Kidney epithelial cell (primary cell): ENCODE measurements around the gene MLEC. TPM values are rescaled to one million over a fixed set of nuclear protein-coding genes. Genes with fewer than 3 reads are reported as not detected.

Experiments
- DNase-seq: peaks from one replicate; pipeline ENCODE4 v3.0.0-alpha.2; 2010; ENCODE audit warnings: low read depth
- H3K27me3 ChIP-seq: 2 replicates; pipeline ENCODE4 v1.6.0; 2011; ENCODE audit warnings: low read length; ENCODE audit not compliant: control insufficient read depth, insufficient read depth
- H3K36me3 ChIP-seq: 2 replicates; pipeline ENCODE4 v1.5.1; 2011; ENCODE audit warnings: low read length; ENCODE audit not compliant: control insufficient read depth, insufficient read depth
- H3K4me3 ChIP-seq: 2 replicates; pipeline ENCODE4 v1.5.1; 2011; ENCODE audit warnings: low read depth, mild to moderate bottlenecking, control low read depth, low read length
- total RNA-seq: library from RNA; depleted of rRNA; stranded (reverse); fragments of >200 nt; gene quantifications from 2 replicates; pipeline ENCODE4 v1.2.3, GENCODE V29; 2015
- TF ChIP-seq, protein P1 (sequence below): IDR thresholded peaks from 2 replicates; pipeline ENCODE4 v1.5.1; 2011; ENCODE audit warnings: mild to moderate bottlenecking, moderate library complexity, low read length, control low read depth, inconsistent platforms; ENCODE audit not compliant: insufficient read depth, poor library complexity, severe bottlenecking

Gene MLEC
- total RNA-seq, 1 donor from 2014 or later, result 82.3 TPM

- Histone ChIP-seq H3K36me3 (peaks cover 2% of the 10 kb centered on the region), H3K27me3 (no peaks in the 10 kb centered on the region), H3K4me3 (no peak overlapping the region)
- TF ChIP-seq, protein P1, sequence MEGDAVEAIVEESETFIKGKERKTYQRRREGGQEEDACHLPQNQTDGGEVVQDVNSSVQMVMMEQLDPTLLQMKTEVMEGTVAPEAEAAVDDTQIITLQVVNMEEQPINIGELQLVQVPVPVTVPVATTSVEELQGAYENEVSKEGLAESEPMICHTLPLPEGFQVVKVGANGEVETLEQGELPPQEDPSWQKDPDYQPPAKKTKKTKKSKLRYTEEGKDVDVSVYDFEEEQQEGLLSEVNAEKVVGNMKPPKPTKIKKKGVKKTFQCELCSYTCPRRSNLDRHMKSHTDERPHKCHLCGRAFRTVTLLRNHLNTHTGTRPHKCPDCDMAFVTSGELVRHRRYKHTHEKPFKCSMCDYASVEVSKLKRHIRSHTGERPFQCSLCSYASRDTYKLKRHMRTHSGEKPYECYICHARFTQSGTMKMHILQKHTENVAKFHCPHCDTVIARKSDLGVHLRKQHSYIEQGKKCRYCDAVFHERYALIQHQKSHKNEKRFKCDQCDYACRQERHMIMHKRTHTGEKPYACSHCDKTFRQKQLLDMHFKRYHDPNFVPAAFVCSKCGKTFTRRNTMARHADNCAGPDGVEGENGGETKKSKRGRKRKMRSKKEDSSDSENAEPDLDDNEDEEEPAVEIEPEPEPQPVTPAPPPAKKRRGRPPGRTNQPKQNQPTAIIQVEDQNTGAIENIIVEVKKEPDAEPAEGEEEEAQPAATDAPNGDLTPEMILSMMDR, result no peak
- no peak for DNase-seq
These were observed 19.1 kb downstream of the MLEC start for GRCh38 chr12:120706029-120706428.

DNA sequence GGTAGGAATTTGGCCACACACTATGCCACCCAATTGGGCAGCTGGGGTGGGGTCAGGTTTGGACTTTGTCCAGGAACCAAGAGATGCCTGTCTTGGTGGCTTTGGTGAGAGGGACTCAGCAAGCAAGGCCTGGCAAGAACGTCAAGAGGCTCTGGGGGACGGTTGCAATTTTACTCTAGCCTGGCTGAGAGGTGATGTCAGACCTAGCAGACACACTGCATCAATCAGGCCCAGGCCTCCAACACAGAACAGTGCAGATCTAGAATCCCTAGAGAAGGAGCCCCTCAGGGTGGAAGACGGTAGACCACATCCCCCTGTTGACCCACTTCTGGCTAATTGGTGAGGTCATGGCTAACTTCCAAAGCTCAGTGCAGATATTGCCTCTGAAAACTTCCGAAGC, 21.7 kb downstream of the MLEC start:
- TF ChIP-seq, protein P1, result no peak
- no peak overlapping the region for H3K4me3 ChIP-seq
- DNase-seq, result no peak
- H3K36me3 ChIP-seq, result no peaks in the 10 kb centered on the region
- H3K27me3 ChIP-seq, result no peaks in the 10 kb centered on the region

DNA sequence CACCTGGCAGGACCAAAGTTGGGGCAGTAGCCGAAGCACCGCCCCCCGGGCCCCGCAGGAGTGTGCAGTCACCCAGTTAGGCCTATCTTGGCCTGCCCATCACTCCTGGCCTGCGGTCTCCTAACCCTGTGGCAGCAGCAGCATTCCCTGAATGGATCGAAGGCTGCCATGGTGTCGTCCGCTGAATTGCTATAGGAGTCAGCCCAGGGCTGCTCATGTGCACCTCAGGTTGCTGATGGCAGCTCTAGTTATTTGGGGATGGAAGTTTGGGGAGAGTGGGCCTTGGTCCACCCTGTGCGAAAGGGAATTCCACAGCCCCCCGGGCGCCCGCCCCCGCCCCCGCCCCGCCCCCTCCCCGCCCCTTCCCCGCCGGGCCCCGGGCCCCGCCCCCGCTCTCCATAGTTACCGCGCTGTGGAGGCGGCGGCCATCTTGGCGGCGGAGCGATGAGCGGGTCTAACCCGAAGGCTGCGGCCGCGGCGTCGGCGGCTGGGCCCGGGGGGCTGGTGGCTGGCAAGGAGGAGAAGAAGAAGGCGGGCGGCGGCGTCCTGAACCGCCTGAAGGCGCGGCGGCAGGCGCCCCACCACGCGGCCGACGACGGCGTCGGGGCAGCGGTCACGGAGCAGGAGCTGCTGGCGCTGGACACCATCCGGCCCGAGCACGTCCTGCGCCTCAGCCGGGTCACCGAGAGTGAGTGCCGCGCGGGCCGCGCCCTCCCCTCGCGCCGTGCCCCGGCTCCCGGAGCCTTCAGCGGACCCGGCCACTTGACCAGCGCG, 23.3 kb downstream of the MLEC start, which contains the start of gene UNC119B:
Gene UNC119B, plus strand, starts transcription at position 428 of the 774 bp plus-strand sequence. Its CDS starts 17 bp downstream, at position 445.
- DNase-seq, result no peak

GRCh38 chr12:120710805-120711296, 23.9 kb downstream of the MLEC start:
- TF ChIP-seq, protein P1, result no peak
- Histone ChIP-seq H3K36me3 (peaks cover 3% of the 10 kb centered on the region), H3K27me3 (no peaks in the 10 kb centered on the region), H3K4me3 (peak overlapping the region; percentile 80)
- no peak for DNase-seq

More for the DNA sequence above, 23.3 kb downstream of the MLEC start, which contains the start of gene UNC119B:
- TF ChIP-seq, protein P1, result no peak
- Histone ChIP-seq H3K36me3 (peaks cover 2% of the 10 kb centered on the region), H3K4me3 (peak within 1 kb of the TSS; percentile 80), H3K27me3 (no peaks in the 10 kb centered on the region)

- H3K36me3 ChIP-seq, result peaks cover 3% of the 10 kb centered on the region
- no peak for DNase-seq
- TF ChIP-seq, protein P1, result no peak
- H3K4me3 ChIP-seq, result peak overlapping the region; percentile 80
- H3K27me3 ChIP-seq, result no peaks in the 10 kb centered on the region
These were observed 24.5 kb downstream of the MLEC start for GRCh38 chr12:120711411-120711810.
